ENCODE results near the gene TFF1.
A peak's percentile ranks its signal among the peaks of the same experiment; 100 is the strongest.

Gene TFF1

DNA sequence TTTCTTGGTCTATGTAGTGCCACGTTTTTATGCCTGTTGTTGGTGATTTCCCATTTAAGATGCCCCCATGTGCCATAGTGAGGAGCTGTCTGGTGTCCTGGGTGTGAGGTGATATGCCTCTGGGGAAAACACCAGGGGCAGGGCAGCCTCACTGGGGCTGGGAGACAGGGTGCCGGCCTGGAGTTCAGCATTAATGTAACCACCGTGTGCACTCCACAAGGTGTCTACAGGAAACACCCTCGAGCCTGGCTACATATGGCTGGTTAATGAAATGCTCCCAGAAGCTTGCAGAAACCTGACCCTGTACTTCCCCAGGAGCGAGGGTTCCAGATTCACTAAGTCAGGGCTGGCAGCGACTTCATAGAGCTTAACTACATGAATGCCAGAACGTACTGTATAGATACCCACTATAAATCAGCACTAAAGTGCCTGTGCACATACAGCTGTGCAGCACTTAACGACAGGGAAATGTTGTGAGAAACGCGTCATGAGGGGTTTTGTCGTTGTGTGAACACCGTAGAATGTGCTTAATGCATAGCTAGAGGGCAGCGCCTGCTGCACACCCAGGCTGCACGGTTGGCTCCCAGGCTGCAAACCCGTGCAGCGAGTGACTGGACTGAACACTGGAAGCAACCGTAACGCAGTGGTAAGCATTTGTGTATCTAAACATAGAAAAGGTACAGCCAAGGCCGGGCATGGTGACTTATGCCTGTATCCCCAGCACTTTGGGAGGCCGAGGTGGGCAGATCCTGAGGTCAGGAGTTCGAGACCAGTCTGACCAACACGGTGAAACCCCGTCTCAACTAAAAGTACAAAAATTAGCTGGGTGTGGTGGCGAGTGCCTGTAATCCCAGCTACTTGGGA is 25.9 kb downstream of the TFF1 start:
- DNase-seq = no peak

DNA sequence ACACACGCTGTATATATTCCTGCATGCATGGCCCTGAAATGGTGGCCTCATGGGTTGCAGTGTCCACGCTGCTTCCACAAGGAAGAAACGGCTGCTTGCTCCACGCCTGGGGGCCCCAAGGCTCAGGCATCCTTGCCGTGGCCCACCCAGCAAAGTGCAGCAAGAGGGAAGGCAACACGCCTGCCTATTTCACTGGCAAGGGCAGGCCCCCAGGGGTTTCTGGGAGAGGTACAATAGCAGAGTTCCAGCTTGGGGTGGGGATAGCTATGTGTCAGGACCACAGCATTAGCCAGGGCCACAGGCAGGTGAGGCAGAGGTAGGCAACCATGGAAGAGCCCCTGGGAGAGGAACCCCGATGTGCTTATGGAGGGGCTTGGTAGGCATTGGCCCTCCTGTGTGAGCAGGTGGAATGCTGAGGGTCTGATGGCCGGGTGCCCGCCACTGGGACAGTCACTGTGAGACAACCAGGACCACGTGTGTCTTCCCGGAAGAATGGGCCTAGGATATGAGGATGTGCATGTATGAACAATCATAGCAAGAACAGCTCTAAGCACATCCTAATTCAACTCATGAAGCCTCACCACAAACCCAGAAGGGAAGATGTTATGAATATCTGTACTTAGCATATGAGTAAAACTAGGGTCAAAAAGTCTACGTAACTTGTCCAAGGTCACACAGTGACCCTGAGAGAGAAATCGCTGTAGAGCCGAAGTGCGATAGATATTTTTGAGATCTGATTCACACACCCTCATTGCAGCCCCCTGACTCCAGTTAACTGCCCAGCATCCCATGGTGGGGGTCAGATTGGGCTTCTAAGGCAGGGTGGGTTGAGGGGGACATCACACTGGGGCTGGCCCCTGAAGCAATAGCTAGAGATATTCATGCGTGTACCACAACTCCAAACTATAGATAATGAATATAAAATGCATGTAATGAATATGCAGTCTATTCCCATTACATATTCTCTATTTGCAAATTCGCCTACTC is 27.3 kb downstream of the TFF1 start:
- no peak for DNase-seq

DNA sequence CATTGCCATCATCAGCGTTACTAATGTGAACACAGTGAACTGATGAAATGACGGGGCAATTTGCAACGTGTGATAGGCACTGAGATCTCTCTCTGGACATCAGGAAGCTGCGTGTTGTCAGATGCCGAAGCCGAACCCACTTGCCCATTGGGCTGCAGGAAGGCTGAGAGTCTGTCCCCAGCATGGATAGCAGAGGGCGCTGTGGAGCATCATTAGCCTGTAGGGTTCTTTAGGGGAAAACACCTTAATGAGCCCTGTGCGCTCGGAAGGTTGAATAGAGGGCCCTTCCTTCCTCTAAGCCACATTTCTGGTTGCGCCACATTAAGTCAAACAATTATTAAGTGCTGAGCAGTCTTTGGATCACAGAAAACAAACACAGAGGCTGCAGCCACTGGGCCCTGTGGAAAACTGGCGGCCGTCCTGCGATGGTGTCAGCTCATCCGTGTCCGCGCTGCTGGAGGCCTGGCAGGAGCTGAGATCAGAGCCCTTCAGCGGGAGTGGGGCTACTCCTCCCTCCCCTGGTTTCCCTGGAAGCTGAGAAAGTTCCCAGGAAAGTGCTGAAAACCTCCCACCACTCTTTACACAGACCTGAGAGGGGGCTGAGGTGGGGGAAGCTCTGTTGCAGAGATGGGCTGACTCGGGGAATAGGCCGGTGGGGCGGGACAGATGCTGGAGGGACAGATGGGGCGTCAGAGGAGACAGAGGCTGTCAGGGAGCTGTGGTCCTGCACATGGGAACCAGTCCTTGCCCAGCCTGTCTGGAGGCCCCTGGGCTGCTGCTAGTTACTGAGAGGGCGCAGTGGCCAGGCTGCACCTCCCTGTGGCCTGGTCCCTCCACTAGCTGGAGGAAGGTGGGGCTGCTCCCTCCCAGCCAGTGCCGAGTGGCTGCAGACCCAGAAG is 28.3 kb downstream of the TFF1 start:
- DNase-seq = peak; percentile 89

DNA sequence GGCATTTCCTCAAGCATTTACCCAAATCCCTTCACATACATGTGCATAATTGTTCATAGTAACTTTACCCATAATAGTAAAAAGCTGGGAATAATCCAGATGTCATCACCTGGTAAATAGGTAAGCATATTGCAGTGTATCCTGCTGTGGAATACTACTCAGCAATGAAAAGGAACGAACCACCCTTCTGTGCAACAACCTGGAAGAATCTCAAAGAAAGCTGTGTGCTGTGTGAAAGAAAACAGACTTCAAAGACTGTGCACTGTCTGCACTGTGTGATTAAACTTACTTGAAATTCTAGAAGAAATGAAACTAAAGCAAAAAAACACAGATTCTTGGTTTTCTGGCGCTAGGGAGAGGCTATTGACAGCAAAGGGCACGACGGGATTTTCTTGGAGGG is 29.1 kb downstream of the TFF1 start:
- DNase-seq = no peak

DNA sequence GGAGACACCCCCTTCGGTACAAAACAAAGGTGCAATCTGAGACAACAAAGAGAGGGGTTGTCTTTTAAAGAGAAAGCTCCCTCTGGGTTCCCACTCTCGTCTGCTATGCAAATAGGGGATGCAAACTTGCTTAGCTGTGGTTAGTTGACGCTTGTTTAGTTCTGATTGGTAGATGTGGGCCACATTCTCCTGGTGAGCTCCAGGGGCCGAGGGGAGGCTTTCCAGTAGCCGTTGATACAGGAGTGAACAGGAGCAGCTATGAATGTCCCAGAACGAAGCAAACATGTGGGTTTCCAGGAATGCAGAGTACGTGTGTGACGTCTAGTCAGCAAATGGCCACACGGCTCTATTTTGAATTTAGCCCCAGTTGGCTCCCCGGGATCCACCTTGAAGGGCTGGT is 30.3 kb downstream of the TFF1 start:
- DNase-seq = no peak

DNA sequence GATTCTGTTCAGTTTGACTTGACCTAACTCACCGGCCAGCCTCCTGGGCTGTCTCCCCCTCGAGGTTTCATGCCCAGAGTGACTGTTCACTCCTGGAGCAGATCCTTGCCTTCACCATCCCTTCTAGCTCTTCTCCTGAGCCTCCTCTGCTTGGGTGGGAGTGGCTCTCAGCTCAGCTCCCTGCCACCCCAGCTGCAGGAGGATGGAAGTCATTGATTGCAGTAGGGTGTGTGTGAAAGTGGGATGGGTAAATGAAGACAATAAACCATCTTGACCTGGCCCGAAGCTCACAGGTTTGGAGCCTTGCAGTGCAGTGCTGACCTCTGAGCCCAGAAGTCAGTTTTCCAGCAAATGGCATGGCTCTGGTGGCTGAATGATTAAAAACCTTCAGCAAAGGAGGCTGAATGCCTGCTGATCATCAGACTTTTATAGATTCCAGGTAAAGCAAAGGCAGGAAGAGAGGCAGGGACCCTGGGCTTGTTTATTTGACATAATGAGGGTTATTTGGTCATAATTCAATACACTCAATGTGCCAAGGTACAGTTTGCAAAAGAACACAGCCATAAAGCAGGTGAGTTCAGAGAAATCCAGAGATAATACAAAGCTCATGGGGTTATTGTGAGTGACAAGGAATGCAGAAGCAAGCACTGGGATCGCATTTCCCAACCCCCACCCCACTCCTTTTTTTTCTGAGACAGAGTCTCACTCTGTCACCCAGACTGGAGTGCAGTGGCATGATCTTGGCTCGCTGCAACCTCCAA is 33.6 kb downstream of the TFF1 start:
- DNase-seq = no peak

DNA sequence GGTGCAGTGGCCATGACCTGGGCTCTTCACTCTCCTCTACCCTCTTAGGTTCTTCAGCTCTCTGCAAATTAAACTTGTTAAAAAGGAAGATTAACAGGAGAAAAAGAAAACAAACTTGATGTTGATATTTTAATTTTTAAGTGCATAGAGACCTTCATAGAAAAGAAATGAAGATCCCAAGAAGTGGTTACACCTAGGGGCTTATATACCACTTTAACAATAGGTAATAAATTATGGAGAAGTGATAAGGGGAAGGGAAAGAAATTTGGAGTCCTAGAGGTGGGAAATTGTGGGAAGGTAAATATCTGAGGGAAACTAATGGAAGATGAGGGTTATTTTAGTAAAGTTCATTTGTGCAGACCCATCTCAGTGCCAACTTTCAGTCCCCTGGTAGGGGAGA is 34.7 kb downstream of the TFF1 start:
- no peak for DNase-seq

DNA sequence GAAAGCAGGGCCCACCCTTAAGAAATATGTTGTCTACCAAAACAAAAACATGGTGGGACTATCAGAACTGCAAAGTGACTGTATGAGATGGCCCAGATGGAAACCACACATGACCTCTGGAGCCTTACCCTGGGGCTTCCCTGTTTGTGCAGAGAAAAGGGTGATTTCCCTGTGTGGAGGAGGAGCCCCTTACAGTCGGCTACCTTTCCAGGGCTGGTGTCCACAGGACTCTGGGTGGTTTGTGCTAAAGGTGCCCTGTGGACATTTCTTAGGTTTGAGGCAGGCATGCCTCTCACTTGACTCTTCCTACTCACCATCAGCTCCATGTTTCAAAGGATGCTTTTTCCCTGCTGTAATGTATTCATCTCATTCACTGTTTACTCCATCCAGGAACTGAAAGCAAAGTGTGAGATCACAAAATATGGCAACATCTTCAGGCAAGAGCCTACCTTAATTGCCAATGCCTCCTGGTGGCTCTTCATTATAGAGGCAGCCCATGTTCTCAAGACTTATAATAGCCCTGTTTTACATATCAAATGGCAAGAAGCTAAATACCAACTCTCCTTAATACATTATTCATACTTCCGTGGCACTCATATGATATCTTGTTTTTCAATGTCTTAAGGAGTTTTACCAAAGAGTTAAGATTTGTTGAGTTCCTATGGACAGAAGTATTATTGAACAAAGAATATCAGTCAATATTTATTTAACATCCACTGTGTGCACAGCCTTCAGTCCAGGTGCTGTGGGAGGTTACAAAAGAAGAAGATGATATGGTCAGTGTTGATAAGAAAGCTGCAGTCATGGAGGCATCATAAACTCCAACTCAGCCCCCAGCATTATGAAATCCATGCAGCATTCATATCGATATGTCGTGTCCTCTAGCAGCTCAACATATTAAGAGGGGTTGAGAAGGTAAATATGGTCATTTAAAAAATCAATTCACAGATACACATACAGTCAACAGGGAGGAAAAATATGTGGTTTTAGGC is 35.7 kb downstream of the TFF1 start:
- no peak for DNase-seq

DNA sequence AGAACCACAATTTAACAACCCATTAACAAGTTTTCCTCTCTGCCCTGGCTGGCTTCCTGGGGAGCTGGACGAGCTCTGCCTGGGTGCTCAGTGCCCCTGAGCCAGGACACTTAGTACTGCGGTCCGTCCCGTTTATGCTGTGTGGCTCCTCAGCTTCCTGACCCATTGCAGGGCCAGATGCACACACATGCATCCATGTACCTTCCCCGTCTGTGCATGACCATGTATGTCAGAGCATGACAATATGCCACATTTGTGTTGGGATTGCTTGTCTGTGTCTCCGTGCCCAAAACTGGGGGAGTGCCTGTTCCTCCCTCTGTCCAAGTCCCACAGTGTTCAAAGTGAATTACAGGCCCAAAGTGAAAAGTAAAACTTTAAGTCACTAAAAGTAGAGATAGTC is 41.4 kb downstream of the TFF1 start:
- no peak for DNase-seq

DNA sequence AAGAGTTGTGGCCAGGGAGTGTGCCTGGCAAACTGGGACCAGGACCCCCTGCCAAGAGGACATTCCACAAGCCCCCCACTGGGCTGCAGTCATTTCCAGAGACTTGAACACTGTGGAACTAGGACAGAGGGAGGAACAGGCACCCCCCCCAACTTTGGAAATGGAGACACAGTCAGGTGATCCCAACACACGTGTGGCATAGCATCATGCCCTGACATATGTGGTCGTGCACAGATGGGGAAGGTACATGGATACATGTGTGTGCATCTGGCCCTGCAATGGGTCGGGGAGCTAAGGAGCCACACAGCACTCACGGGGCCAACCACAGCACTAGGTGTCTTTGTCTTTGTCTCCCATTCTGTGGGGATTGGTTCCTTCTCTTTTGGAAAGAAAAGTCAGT is 44.5 kb downstream of the TFF1 start:
- no peak for DNase-seq

DNA sequence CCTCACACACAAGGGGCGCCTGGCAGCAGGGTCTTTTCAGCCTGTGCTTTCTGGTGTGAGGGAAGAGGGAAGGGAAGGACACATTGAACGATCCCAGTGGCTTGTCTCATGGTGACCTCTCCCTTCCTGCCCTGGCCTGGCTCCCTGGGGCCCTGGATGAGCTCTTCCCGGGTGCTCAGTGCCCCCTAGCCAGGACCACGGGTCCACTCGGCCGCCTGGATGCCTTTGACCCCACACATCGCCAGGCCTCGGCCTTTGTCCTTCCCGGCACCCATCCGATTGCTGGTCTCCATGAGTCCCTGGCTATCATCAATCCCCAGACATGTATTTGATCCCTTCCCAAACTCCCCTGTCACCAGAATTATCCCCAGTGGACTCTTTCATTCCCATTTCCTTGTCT is 45.1 kb downstream of the TFF1 start:
- no peak for DNase-seq

DNA sequence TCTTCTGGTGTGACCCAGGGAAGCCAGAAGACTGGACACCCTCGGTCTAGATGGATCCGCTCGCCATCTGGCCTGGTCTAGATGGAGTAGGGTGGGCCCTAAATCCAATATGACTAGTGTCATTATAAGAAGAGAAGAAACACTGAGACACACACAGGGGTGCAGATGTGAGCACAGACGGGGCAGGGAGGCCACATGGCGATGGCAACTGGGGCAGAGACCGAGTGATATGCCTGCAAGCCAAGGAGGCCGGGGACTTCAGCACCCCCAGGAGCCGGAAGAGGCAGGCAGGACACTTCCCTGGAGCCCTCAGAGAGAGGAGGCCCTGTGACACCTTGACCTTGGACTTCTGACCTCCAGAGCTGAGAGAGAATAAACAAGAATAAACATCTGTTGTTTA is 45.5 kb downstream of the TFF1 start:
- DNase-seq = no peak

DNA sequence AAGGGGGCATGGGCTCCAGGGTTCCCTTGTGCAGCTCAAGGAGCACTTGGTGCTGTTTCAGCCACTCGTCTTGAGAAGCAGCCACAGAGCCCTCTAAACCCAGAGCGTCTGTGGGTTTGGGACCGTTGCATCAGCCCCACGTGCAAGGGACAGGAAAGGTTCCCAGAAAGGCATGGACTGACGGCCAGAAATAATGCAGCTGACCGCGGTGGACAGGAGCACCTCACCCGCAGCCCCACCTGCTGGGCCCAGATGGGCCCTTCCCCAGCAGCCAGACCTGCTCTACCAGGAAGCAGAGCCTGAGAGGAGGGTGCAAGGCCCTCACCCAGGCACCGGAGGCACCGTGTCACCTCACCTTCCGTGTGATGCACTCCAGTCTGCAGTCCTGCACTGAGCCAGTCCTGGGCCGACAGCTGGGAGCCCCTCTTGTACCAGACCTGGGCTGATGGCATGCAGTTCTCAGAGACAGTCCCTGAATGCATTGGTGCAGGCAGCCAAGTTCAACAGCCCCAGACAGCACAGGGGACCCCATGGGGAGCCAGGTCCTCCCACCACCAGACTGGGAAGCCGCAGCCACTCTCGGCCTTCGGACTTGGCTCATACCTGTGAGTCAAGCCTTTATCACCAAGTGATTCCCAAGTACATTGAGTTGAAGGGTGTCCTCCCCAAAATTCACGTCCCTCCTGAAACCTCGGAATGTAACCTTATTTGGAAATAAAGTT is 46.3 kb downstream of the TFF1 start:
- DNase-seq = no peak

DNA sequence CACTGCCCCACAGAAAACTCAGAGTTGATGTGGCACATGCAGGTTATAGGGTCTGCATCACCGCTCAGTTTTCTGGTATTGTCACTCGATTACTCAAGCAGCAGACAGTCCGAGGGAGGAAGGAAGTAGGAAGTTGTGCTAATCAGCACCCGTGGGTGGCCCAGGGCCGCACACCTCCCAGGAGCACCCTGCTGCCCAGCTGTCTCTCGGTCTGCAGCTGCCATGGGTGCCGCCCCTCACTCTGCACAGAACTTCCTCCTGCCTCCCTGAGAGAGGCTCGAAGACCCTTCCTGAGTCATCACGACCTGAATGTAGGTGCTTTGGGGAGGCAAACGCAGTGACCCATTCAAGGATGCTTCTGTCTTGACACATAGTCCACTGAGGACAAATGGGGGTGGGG is 47.0 kb downstream of the TFF1 start:
- no peak for DNase-seq

DNA sequence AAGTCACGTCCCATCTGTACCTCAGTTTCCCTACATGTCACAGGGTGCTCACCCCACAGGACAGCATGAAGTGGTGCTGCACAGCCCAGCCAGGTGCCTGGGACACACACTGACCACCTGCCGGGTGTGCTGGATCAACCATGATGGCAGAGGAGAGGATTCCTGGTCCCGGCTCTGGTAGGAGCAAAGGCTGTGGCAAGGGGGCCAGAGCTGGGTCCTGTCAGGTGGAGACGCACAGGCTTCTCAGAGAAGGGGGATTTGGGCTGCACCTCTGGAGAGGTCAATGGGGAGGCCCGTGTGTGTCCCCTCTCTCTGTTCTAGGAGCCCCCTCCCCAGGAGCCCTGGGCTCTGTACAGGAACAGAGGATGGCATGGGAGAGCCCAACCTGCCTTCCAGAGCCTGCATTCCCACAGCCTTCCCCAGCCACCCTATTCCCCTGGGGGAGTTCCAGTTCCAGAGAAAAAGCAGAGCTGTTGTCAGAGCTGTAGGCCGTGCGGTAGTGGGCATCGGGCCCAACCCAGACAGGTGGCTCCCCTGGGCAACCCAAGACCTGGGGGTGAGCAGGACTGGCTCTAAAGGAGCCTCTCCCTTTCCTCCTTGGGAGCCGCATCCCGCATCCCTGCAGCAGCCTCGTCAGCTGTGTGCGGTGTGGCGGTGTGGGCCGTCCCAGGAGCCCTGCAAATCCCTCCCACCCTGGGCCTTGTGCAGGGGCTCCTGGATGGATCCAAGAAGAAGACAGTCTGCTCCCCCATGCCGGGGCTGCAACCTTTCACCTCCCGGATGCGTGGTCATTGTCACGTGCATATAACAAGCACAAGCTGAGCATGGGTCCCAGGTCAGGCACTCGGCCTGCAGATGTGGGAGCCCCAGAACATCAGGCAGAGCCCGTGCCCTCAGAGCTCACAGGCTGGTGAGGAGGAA is 48.2 kb downstream of the TFF1 start:
- DNase-seq = no peak

DNA sequence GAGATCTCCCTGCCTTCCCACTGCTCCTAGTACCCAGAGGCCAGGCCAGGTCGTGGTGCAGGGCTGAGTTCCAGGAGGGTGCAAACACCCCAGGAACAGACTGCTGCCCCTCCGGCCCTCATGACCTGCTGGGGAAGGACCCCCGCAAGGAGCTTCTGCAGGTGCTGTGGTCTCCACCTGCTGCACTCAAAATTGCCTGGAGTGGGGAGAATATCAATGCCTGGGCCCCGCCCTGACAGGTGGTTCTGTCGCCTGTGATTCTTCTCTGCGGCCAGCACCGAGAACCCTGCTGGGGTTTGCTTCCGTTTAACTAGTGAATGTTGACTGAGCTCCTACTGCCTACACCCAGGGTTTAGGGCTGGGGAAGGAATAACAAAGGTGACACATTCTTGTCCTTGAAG is 49.0 kb downstream of the TFF1 start:
- peak; percentile 92 for DNase-seq

DNA sequence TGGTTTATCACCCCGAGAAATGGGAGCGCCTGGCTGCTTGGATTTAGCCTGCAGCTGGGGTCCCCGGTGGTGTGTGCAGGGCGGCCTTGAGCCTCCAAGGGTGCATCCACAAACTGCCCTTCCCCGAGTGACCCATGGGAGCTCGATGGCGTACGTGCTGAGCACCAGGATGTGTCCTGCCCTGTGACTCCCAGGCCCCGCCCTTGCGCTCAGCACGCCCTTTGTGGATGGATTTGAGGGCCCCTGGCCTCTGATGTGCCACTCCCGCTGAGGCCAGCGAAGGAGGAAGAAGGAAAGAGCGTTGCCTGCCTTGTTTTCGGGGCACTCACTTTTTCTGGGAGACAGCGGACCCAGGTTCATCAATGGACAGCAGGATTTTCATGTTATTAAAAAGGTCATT is 49.4 kb downstream of the TFF1 start:
- DNase-seq = no peak

DNA sequence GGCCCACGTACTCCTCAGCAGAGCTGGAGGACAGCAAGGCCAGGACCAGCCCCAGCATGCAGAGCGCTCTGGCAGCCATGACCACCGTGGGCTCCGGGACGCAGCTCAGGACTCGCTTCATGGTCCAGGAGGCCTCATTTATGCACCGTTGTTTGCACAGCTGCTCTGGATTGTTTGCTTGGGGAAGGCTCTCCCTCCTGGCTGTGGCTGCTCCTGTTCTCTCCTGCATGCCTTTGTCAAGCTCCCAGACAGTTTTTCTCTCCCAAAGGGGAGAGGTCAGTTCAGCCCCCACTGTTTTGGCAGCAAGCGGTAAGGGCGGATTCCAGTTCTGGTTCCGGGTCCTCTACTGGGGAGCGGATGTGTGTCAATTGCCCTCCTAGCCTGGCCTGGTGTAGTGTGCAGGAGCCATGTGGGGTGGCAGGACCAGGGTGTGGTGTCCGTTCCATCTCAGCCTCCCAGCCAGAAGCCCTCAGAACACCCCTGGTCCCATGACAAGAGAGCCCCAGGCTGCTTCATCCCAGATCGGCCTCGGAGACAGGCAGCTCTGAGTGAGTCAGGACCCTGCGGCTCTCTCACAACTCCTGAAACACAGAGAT is 50.9 kb downstream of the TFF1 start, which contains the start of gene TFF3:
Gene TFF3, minus strand, starts transcription at position 114 of the 596 bp plus-strand sequence. Its CDS starts 35 bp downstream, at position 79.
- DNase-seq = peak; percentile 95

All from COR-L47 (cell line).